Measurements from ENCODE around the gene ITGA11.
A peak's percentile ranks its signal among the peaks of the same experiment; 100 is the strongest.

DNA sequence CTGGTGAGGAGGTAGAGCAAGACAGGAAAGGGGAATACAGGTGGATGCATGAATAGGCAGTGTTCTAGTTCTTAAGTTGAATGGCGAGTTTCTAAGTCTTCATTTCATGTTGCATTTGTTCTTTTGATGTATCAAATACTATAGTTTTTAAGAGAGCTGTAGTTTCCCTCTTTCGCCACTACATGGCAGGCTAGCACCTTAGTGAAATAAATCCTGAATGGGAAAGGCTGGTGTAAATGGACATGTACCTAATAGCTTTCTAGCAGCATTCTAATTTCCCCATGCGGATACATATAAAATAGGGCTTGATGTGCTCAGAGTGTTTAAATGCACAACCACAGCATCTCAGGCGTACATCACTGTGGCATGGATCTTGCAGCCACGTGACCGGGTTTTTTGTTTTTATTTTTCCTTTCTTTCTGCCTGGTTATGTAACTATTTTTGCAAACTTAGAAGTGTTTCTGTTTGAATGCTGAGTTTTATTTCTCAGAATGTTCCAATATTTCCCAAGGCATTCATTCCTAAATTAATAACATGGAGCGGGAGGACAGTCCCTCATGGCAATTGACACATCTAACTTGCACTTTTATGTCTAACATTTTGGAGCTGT, 178.9 kb downstream of the ITGA11 start:
- TF ChIP-seq CTCF (IDR thresholded peaks at IDR 0.05) (peak; percentile 84 to 92), POLR2A (IDR thresholded peaks at IDR 0.05) (no peak), POLR2AphosphoS5 (IDR thresholded peaks at IDR 0.05) (no peak), EP300 (IDR thresholded peaks at IDR 0.05) (no peak)

All from suprapubic skin (tissue), 4 donors.